CD14-positive monocyte (primary cell): ENCODE results near the gene RBFOX2. TPM values are rescaled to one million over a fixed set of nuclear protein-coding genes. Genes with fewer than 3 reads are reported as not detected.

ENCODE experiments used
- DNase-seq, 3 donors: peaks; one replicate each; pipeline ENCODE4 v3.0.0-alpha.2; 2011 to 2022
- H2AFZ ChIP-seq: 2 replicates; pipeline ENCODE4 v1.6.0; 2012; ENCODE audit warnings: mild to moderate bottlenecking, low read depth, low read length, inconsistent platforms; ENCODE audit not compliant: insufficient read depth, poor library complexity, severe bottlenecking
- H3K27ac ChIP-seq, 2 donors: 1 replicate in 1 of 2; 2 replicates in 1 of 2; pipeline ENCODE4 v1.5.1; 2012 to 2013; ENCODE audit warnings: low read length in 2 of 2, control low read depth in 1 of 2, inconsistent platforms in 1 of 2, low read depth in 1 of 2, mild to moderate bottlenecking in 1 of 2
- H3K27me3 ChIP-seq, 2 donors: one replicate each; pipeline versions ENCODE4 v1.6.0 to v1.6.1; 2011 to 2013; ENCODE audit warnings: low read length in 2 of 2; ENCODE audit not compliant: control insufficient read depth in 2 of 2, insufficient read depth in 2 of 2
- H3K36me3 ChIP-seq, 2 donors: replicated peaks in 1 of 2; 1 replicate in 1 of 2; 2 replicates in 1 of 2; pipeline versions ENCODE4 v1.5.1 to v1.6.1; 2012 to 2013; ENCODE audit warnings: low read length in 2 of 2, control low read depth in 1 of 2, inconsistent platforms in 1 of 2, mild to moderate bottlenecking in 1 of 2; ENCODE audit not compliant: insufficient read depth in 2 of 2, control insufficient read depth in 1 of 2
- H3K4me1 ChIP-seq, 2 donors: 1 replicate in 1 of 2; 2 replicates in 1 of 2; pipeline versions ENCODE4 v1.5.1 to v1.6.1; 2012 to 2013; ENCODE audit warnings: low read length in 2 of 2, control low read depth in 1 of 2, inconsistent platforms in 1 of 2, mild to moderate bottlenecking in 1 of 2, moderate library complexity in 1 of 2; ENCODE audit not compliant: insufficient read depth in 2 of 2, control insufficient read depth in 1 of 2
- H3K4me2 ChIP-seq: replicated peaks from 2 replicates; pipeline ENCODE3; 2012; ENCODE audit warnings: low read length, moderate library complexity, mild to moderate bottlenecking; ENCODE audit not compliant: poor library complexity, severe bottlenecking; ENCODE audit errors: extremely low read depth
- H3K4me3 ChIP-seq, 3 experiments: fragments of 200-600 bp in 1 of 3; sonication (generic) in 1 of 3; replicated peaks in 1 of 3; 1 replicate in 2 of 3; 2 replicates in 1 of 3; pipeline ENCODE4 v1.5.1; 2011 to 2013; ENCODE audit warnings: low read length in 3 of 3, mild to moderate bottlenecking in 3 of 3, control low read depth in 2 of 3, low read depth in 2 of 3, inconsistent platforms in 1 of 3, moderate library complexity in 1 of 3
- H3K79me2 ChIP-seq: 2 replicates; pipeline ENCODE4 v1.6.0; 2012; ENCODE audit warnings: mild to moderate bottlenecking, control low read depth, inconsistent platforms, low read length, moderate library complexity; ENCODE audit not compliant: insufficient read depth
- H3K9ac ChIP-seq: 2 replicates; pipeline ENCODE4 v1.6.0; 2017; ENCODE audit warnings: low read length, mild to moderate bottlenecking; ENCODE audit not compliant: insufficient read depth, poor library complexity, severe bottlenecking
- H3K9me3 ChIP-seq, 2 donors: replicated peaks in 1 of 2; 1 replicate in 1 of 2; 2 replicates in 1 of 2; pipeline versions ENCODE4 v1.5.1 to v1.6.1; 2012 to 2013; ENCODE audit warnings: low read length in 2 of 2, control low read depth in 1 of 2; ENCODE audit not compliant: control insufficient read depth in 1 of 2, insufficient read depth in 1 of 2
- H4K20me1 ChIP-seq: 2 replicates; pipeline ENCODE4 v1.6.0; 2012; ENCODE audit warnings: mild to moderate bottlenecking, low read length, control low read depth, moderate library complexity; ENCODE audit not compliant: insufficient read depth
- H3K27ac Mint-ChIP-seq, 7 donors: one replicate each; pipeline ENCODE4 v1.8.0; 2020; ENCODE audit warnings: mild to moderate bottlenecking in 7 of 7, mixed read lengths in 7 of 7, moderate library complexity in 6 of 7, inconsistent platforms in 2 of 7
- H3K27me3 Mint-ChIP-seq, 3 donors: one replicate each; pipeline ENCODE4 v1.8.0; 2021 to 2022; ENCODE audit warnings: low read depth in 3 of 3, mild to moderate bottlenecking in 3 of 3, mixed read lengths in 3 of 3, moderate library complexity in 3 of 3, inconsistent platforms in 1 of 3
- H3K36me3 Mint-ChIP-seq, 2 donors: one replicate each; pipeline ENCODE4 v1.8.0; 2020; ENCODE audit warnings: mixed read lengths in 2 of 2, inconsistent platforms in 1 of 2, mild to moderate bottlenecking in 1 of 2
- H3K4me1 Mint-ChIP-seq: one replicate; pipeline ENCODE4 v1.8.0; 2020; ENCODE audit warnings: mild to moderate bottlenecking, mixed read lengths
- H3K4me3 Mint-ChIP-seq, 2 donors: one replicate each; pipeline ENCODE4 v1.8.0; 2020; ENCODE audit warnings: mild to moderate bottlenecking in 2 of 2, mixed read lengths in 2 of 2, moderate library complexity in 1 of 2
- H3K9me3 Mint-ChIP-seq, 7 donors: one replicate each; pipeline ENCODE4 v1.8.0; 2020 to 2022; ENCODE audit warnings: mixed read lengths in 7 of 7, mild to moderate bottlenecking in 6 of 7, moderate library complexity in 6 of 7, inconsistent platforms in 2 of 7
- CTCF ChIP-seq: fragments of 200-600 bp; IDR thresholded peaks from one replicate; pipeline ENCODE4 v1.8.0; 2022; ENCODE audit warnings: antibody characterized with exemption, mild to moderate bottlenecking
- WGBS: methylation state at CpG from one replicate; pipeline ENCODE4 v1.1.5; 2013; ENCODE audit warnings: missing lambda C conversion rate; ENCODE audit not compliant: insufficient coverage; 5-methylcytosine and 5-hydroxymethylcytosine counted together
- intact Hi-C, 2 donors: fragments of 100-400 bp; cut with micrococcal nuclease; formaldehyde crosslinking; loops; one replicate each; pipeline versions ENCODE4 v1.15.0 to v1.15.1; 2023
- polyA plus RNA-seq, 3 donors: library from polyadenylated mRNA; depleted of rRNA in 1 of 3; unstranded in 2 of 3; stranded (reverse) in 1 of 3; fragments of 300-500 nt in 2 of 3; fragments of >200 nt in 1 of 3; fragmentation: Illumina TruSeq in 2 of 3; gene quantifications; 1 replicate in 2 of 3; 2 replicates in 1 of 3; pipeline ENCODE4 v1.2.3, GENCODE V29; 2012 to 2021

Gene RBFOX2
- polyA plus RNA-seq, 3 donors: not detected

- Histone ChIP-seq H3K4me2 (no peak overlapping the region), H3K9me3 (no peaks in the 10 kb centered on the region), H2AFZ (no peak overlapping the region), H4K20me1 (no peaks in the 10 kb centered on the region), H3K36me3 (no peaks in the 10 kb centered on the region), H3K79me2 (no peaks in the 10 kb centered on the region), H3K27me3 (peaks cover 11 to 23% of the 10 kb centered on the region in 2 donors), H3K9ac (no peak overlapping the region), H3K27ac (no peak overlapping the region), H3K4me1 (no peaks in the 10 kb centered on the region), H3K4me3 (no peak overlapping the region)
- WGBS: 93% methylated on average over 3 of the region's 5 CpGs
- peaks cover 0 to 2% (median 0%) of the 10 kb centered on the region in 7 donors for H3K9me3 Mint-ChIP-seq
- H3K4me1 Mint-ChIP-seq: peaks cover 4% of the 10 kb centered on the region
- no peak for DNase-seq
- intact Hi-C loops: no loop called here
- peaks cover 0 to 2% of the 10 kb centered on the region in 2 donors for H3K36me3 Mint-ChIP-seq
- no peak overlapping the region for H3K27ac Mint-ChIP-seq
- no peak overlapping the region for H3K4me3 Mint-ChIP-seq
- no peak for TF ChIP-seq CTCF
- peaks cover 10 to 31% (median 18%) of the 10 kb centered on the region in 3 donors for H3K27me3 Mint-ChIP-seq
Measured at GRCh38 chr22:35978889-35979288, 49.7 kb downstream of the RBFOX2 start.

- Mint-ChIP-seq H3K36me3 (peaks cover 0 to 2% of the 10 kb centered on the region in 2 donors), H3K9me3 (peaks cover 0 to 2% (median 0%) of the 10 kb centered on the region in 7 donors), H3K4me1 (peaks cover 4% of the 10 kb centered on the region), H3K27me3 (peaks cover 7 to 28% (median 14%) of the 10 kb centered on the region in 3 donors), H3K4me3 (no peak overlapping the region), H3K27ac (no peak overlapping the region)
- DNase-seq: no peak
- no peaks in the 10 kb centered on the region for H3K36me3 ChIP-seq
- H3K4me1 ChIP-seq: no peaks in the 10 kb centered on the region
- H4K20me1 ChIP-seq: no peaks in the 10 kb centered on the region
- no peak for TF ChIP-seq CTCF
- peaks cover 8 to 16% of the 10 kb centered on the region in 2 donors for H3K27me3 ChIP-seq
- H3K9me3 ChIP-seq: no peaks in the 10 kb centered on the region
- H3K4me2 ChIP-seq: no peak overlapping the region
- no peak overlapping the region for H2AFZ ChIP-seq
- intact Hi-C loops: no loop called here
- no peaks in the 10 kb centered on the region for H3K79me2 ChIP-seq
- no CpG with 5 or more reads among the region's 1 CpG for WGBS
- H3K27ac ChIP-seq: no peak overlapping the region
- H3K9ac ChIP-seq: no peak overlapping the region
- H3K4me3 ChIP-seq: no peak overlapping the region
Measured at GRCh38 chr22:35978201-35978600, 50.4 kb downstream of the RBFOX2 start.
